Adrenal gland (tissue), 12 donors: ENCODE data around the gene ITPR1. TPM values are rescaled to one million over a fixed set of nuclear protein-coding genes. Genes with fewer than 3 reads are reported as not detected.
"Not testable (repeated sequence)": the region's sequence is repeated elsewhere in the genome, so short reads cannot be mapped to it uniquely, and the experiment has no call there.

Experiments used
- DNase-seq, 7 donors: peaks; one replicate each; pipeline ENCODE4 v3.0.0-alpha.2; 2019 to 2020
- H3K27ac ChIP-seq, 5 donors: fragments of 200-600 bp; sonication (generic) in 4 of 5; 1 replicate in 3 of 5; 2 replicates in 2 of 5; pipeline versions ENCODE4 v1.5.1 to v1.8.0; 2016 to 2020; ENCODE audit warnings: mild to moderate bottlenecking in 1 of 5
- H3K27me3 ChIP-seq: fragments of 200-600 bp; 2 replicates; pipeline ENCODE4 v1.8.0; 2021
- H3K36me3 ChIP-seq, 2 donors: fragments of 200-600 bp; replicated peaks in 1 of 2; 1 replicate in 1 of 2; 2 replicates in 1 of 2; pipeline versions ENCODE4 v1.5.1 to v1.8.0; 2018 to 2022
- H3K4me1 ChIP-seq, 2 donors: fragments of 200-600 bp; replicated peaks in 1 of 2; 1 replicate in 1 of 2; 2 replicates in 1 of 2; pipeline versions ENCODE4 v1.5.1 to v1.8.0; 2018 to 2021
- H3K4me3 ChIP-seq, 4 donors: fragments of 200-600 bp; sonication (generic) in 3 of 4; one replicate each; pipeline ENCODE4 v1.5.1; 2016 to 2018
- H3K9me3 ChIP-seq, 3 donors: fragments of 200-600 bp; sonication (generic) in 1 of 3; replicated peaks in 1 of 3; 1 replicate in 2 of 3; 2 replicates in 1 of 3; pipeline versions ENCODE4 v1.5.1 to v1.8.0; 2016 to 2021
- CTCF ChIP-seq, 6 experiments: fragments of 450-650 bp in 4 of 6; fragments of 200-600 bp in 2 of 6; sonication (generic) in 1 of 6; IDR thresholded peaks; 1 replicate in 5 of 6; 2 replicates in 1 of 6; pipeline versions ENCODE4 v1.5.1 to v1.8.0; 2016 to 2021; ENCODE audit warnings: antibody characterized with exemption in 6 of 6, mild to moderate bottlenecking in 2 of 6, moderate library complexity in 1 of 6
- POLR2A ChIP-seq, 2 donors: fragments of 450-650 bp; IDR thresholded peaks; one replicate each; pipeline ENCODE4 v1.6.1; 2017; ENCODE audit warnings: antibody characterized with exemption in 2 of 2, mild to moderate bottlenecking in 2 of 2, moderate library complexity in 1 of 2
- WGBS, 4 donors: extraction: QIAGEN DNeasy Blood & Tissue Kit in 2 of 4; methylation state at CpG; one replicate each; pipeline versions ENCODE4 v1.1.5 to v1.1.7; 2013 to 2017; 5-methylcytosine and 5-hydroxymethylcytosine counted together
- intact Hi-C, 2 donors: fragments of 100-400 bp; cut with DNase I; formaldehyde crosslinking; loops; one replicate each; pipeline versions ENCODE4 v1.14.1 to v1.15.0; 2022 to 2023
- polyA plus RNA-seq, 3 donors: library from polyadenylated mRNA; stranded (reverse); fragments of 200-250 nt in 2 of 3; fragments of 350-450 nt in 1 of 3; fragmentation: Illumina TruSeq in 1 of 3; extraction: RNeasy Lipid Tissue Mini Kit (QIAGEN cat#74804) in 1 of 3; gene quantifications; one replicate each; pipeline ENCODE4 v1.2.3, GENCODE V29; 2013 to 2014
- total RNA-seq, 9 donors: library from RNA; depleted of rRNA in 4 of 9; stranded (reverse); fragments of >200 nt in 4 of 9; fragments of 120-200 nt in 1 of 9; fragmentation: NEBNext Ultra II Directional in 1 of 9; extraction: Animal tissue kit (Norgen Biotek cat#: 25700) in 1 of 9; gene quantifications; one replicate each; pipeline versions ENCODE4 v1.1.0 to v1.2.4, GENCODE V29; 2013 to 2023
- donor health status: healthy with polysubstance abuse.
- donor health status: Bipolar disorder and iron deficiency.
- donor health status: DM: yes; HTN: yes; CAD: no.
- donor health status: DM: no; HTN: no; CAD: no.
- donor health status: DM: no; HTN: no; CAD: no.
- donor health status: DM: yes; HTN: yes; CAD: no.

ITPR1 gene
- total and polyA plus RNA-seq, 12 donors: 21.6 to 198 (median 76.6) TPM

- Histone ChIP-seq H3K27ac (no peak overlapping the region), H3K36me3 (peaks cover 0 to 8% of the 10 kb centered on the region in 2 donors), H3K9me3 (no peaks in the 10 kb centered on the region), H3K27me3 (no peaks in the 10 kb centered on the region), H3K4me3 (no peak overlapping the region), H3K4me1 (no peaks in the 10 kb centered on the region)
- TF ChIP-seq POLR2A (IDR thresholded peaks at IDR 0.05) (no peak), CTCF (IDR thresholded peaks at IDR 0.05) (no peak)
- intact Hi-C loops: no loop called here
- WGBS, 4 donors: 76 to 81% (median 78%) methylated on average over 5 of the region's 5 CpGs
- DNase-seq: no peak
These were observed 43.9 kb upstream of the ITPR1 start for GRCh38 chr3:4449043-4449805.

- intact Hi-C loops: no loop called here
- H3K27me3 ChIP-seq: no peaks in the 10 kb centered on the region
- no peaks in the 10 kb centered on the region for H3K4me1 ChIP-seq
These were observed 39.0 kb upstream of the ITPR1 start for GRCh38 chr3:4454142-4454541.

GRCh38 chr3:4456780-4457179, 36.4 kb upstream of the ITPR1 start:
- H3K4me3 ChIP-seq, H3K9me3 ChIP-seq, intact Hi-C loops, H3K4me1 ChIP-seq, H3K36me3 ChIP-seq, H3K27ac ChIP-seq, DNase-seq, H3K27me3 ChIP-seq: not testable (repeated sequence)
- 89 to 91% (median 90%) methylated on average over 14 of the region's 14 CpGs for WGBS, 4 donors

More at GRCh38 chr3:4454142-4454541, 39.0 kb upstream of the ITPR1 start:
- Histone ChIP-seq H3K9me3 (no peaks in the 10 kb centered on the region), H3K36me3 (peaks cover 0 to 1% of the 10 kb centered on the region in 2 donors), H3K4me3 (no peak overlapping the region), H3K27ac (no peak overlapping the region)
- TF ChIP-seq POLR2A (IDR thresholded peaks at IDR 0.05): no peak
- no peak for TF ChIP-seq CTCF (IDR thresholded peaks at IDR 0.05)
- no peak for DNase-seq

- intact Hi-C loops: no loop called here
- Histone ChIP-seq H3K4me1 (peaks cover 0 to 12% of the 10 kb centered on the region in 2 donors), H3K36me3 (no peaks in the 10 kb centered on the region), H3K27ac (no peak overlapping the region), H3K4me3 (no peak overlapping the region), H3K27me3 (no peaks in the 10 kb centered on the region), H3K9me3 (no peaks in the 10 kb centered on the region)
- DNase-seq: no peak
- 91 to 95% (median 92%) methylated on average over 3 of the region's 3 CpGs for WGBS, 4 donors
- TF ChIP-seq POLR2A (IDR thresholded peaks at IDR 0.05) (no peak), CTCF (IDR thresholded peaks at IDR 0.05) (no peak)
These were observed 34.2 kb upstream of the ITPR1 start for GRCh38 chr3:4458961-4459360.

- Histone ChIP-seq H3K4me1 (peaks cover 0 to 12% of the 10 kb centered on the region in 2 donors), H3K9me3 (no peaks in the 10 kb centered on the region), H3K36me3 (no peaks in the 10 kb centered on the region), H3K27me3 (no peaks in the 10 kb centered on the region), H3K27ac (no peak overlapping the region), H3K4me3 (no peak overlapping the region)
- intact Hi-C loops: loop anchor here in 1 of 2 donors (10.0 kb wide), 1 partner anchor 106 kb away; no protein-coding TSS in a partner anchor
- WGBS, 4 donors: 91 to 94% (median 93%) methylated on average over 4 of the region's 4 CpGs
- TF ChIP-seq POLR2A (IDR thresholded peaks at IDR 0.05) (no peak), CTCF (IDR thresholded peaks at IDR 0.05) (no peak)
- DNase-seq: no peak
These were observed 32.8 kb upstream of the ITPR1 start for GRCh38 chr3:4460334-4460733.
